Brain microvascular endothelial cell (primary cell): ENCODE results near the gene SLC13A4.
"Not testable (repeated sequence)": the region's sequence is repeated elsewhere in the genome, so short reads cannot be mapped to it uniquely, and the experiment has no call there.

Experiments used
- DNase-seq: peaks from one replicate; pipeline ENCODE4 v3.0.0-alpha.2; 2020
- H3K27ac ChIP-seq: fragments of 250-450 bp; sonication (Bioruptor Pico); 2 replicates; pipeline ENCODE4 v1.5.1; 2020; ENCODE audit warnings: mild to moderate bottlenecking, moderate library complexity
- H3K27me3 ChIP-seq: fragments of 250-450 bp; sonication (Bioruptor Pico); replicated peaks from 2 replicates; pipeline ENCODE4 v1.5.1; 2020; ENCODE audit warnings: mild to moderate bottlenecking
- H3K36me3 ChIP-seq: fragments of 250-450 bp; sonication (Bioruptor Pico); replicated peaks from 2 replicates; pipeline ENCODE4 v1.5.1; 2020; ENCODE audit warnings: mild to moderate bottlenecking
- H3K4me3 ChIP-seq: 2 replicates; pipeline ENCODE4 v1.5.1; 2011; ENCODE audit warnings: low read depth, mild to moderate bottlenecking, control low read depth, low read length, moderate library complexity
- in situ Hi-C: cut with HindIII; loops from 2 replicates; pipeline ENCODE4 v1.10.0; 2017; ENCODE audit warnings: low sequenced_read_pairs, low pct_ligation_motif_present
- TF ChIP-seq, protein P1 (sequence below): IDR thresholded peaks from 2 replicates; pipeline ENCODE4 v1.5.1; 2011; ENCODE audit warnings: low read depth, mild to moderate bottlenecking, moderate library complexity, low read length, control low read depth, inconsistent platforms; ENCODE audit errors: missing control alignments

Gene SLC13A4

DNA sequence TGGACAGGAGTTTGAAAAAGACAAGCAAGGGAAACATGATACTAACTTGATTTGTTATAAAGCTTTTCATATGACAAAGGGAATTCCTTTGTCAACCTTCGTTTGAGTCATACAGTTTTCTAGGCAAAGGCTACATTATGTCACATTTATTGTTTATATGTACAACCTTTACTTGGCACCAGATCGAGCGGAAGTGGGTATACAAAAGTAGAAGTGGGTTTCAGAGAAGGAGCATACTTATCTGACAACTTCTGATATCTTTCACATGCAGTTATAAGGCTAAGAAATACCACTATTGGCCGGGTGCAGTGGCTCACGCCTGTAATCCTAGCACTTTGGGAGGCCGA is 54.7 kb downstream of the SLC13A4 start:
- in situ Hi-C loops: no loop called here
- DNase-seq: no peak
- H3K27me3 ChIP-seq: no peaks in the 10 kb centered on the region
- peaks cover 9% of the 10 kb centered on the region for H3K36me3 ChIP-seq
- no peak overlapping the region for H3K4me3 ChIP-seq
- H3K27ac ChIP-seq: peak overlapping the region; percentile 68
- TF ChIP-seq, protein P1, sequence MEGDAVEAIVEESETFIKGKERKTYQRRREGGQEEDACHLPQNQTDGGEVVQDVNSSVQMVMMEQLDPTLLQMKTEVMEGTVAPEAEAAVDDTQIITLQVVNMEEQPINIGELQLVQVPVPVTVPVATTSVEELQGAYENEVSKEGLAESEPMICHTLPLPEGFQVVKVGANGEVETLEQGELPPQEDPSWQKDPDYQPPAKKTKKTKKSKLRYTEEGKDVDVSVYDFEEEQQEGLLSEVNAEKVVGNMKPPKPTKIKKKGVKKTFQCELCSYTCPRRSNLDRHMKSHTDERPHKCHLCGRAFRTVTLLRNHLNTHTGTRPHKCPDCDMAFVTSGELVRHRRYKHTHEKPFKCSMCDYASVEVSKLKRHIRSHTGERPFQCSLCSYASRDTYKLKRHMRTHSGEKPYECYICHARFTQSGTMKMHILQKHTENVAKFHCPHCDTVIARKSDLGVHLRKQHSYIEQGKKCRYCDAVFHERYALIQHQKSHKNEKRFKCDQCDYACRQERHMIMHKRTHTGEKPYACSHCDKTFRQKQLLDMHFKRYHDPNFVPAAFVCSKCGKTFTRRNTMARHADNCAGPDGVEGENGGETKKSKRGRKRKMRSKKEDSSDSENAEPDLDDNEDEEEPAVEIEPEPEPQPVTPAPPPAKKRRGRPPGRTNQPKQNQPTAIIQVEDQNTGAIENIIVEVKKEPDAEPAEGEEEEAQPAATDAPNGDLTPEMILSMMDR: no peak

DNA sequence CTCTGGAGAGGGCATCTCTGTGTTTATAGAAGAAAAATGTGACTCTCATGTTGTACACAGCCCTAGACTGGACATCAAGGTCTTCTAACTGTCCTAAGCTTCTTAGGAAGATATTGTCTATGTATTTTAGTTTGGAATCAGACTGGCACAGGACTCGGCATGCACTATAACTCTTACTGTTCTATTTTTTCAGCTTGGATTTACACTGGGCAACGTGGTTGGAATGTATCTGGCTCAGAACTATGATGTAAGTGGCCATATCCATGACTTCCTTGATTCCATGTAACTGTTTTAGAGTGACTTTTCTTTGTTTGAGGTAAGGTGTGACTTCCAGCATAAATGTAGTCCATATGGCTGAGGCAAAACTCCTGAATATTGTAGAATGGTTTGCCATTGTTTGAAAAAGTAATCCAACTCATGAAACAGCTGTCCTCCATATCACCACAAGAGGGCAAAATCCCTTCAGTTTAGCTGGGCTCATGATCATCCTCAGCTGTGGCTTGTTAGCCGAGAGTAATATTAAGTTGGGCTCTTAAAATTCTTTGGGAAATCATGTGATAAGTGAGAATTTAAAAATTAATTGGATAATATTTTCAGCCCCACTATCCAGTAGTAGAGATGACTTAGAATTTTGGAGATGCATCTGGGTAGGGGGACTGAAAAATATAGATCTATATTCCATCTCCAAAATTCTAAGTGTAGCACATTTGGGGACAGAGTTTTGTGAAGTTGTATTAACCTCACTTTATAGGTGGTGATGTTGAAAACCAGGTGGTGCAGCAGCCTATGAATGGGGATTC is 55.2 kb downstream of the SLC13A4 start:
- DNase-seq: peak; percentile 80
- in situ Hi-C loops: no loop called here
- no peaks in the 10 kb centered on the region for H3K27me3 ChIP-seq
- H3K4me3 ChIP-seq: no peak overlapping the region
- H3K27ac ChIP-seq: peak overlapping the region; percentile 68
- TF ChIP-seq, protein P1: peak; percentile 84
- H3K36me3 ChIP-seq: peaks cover 5% of the 10 kb centered on the region

DNA sequence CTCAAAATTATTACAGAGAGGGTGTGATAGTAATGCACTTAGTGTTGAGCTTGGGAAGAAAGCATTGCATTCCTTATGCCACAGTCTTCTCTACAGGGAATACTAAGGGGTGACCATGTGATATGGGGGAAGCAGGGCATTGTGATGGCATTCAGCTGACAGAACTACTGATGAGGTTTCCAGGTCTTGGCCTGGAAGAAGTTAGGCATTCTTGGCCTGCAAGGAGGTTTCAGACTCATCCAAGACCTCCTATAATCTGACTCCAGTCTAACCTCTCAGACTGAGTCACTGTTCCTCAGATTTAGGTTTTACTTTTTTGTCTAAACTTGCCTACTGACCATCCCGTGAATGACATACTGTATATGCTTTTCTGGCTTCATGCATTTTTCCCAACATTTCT is 57.8 kb downstream of the SLC13A4 start:
- in situ Hi-C loops: no loop called here
- peak overlapping the region; percentile 56 for H3K27ac ChIP-seq
- DNase-seq: peak; percentile 69

DNA sequence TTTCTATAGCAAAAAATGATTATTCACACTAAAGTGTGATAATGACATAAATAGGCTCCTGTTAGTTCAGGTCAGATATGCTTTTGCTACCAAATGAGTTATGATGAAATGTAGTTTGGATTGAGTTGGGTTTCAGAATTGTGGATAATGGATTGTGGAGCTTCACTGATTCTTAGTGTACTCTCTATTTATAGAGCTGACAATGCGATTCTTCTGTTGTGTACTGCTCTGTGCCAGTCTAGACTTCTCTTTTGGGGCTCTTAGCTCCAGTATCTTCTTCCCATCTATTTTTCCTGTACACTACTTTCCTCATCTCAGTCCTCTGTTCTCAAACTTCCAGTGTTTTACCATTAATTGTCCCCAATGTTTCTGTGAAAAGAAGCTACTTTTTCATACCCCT is 58.2 kb downstream of the SLC13A4 start:
- no peaks in the 10 kb centered on the region for H3K27me3 ChIP-seq
- no peak overlapping the region for H3K4me3 ChIP-seq
- no peaks in the 10 kb centered on the region for H3K36me3 ChIP-seq
- DNase-seq: no peak
- in situ Hi-C loops: no loop called here
- TF ChIP-seq, protein P1: no peak
- peak overlapping the region; percentile 56 for H3K27ac ChIP-seq

More for the DNA sequence above, 57.8 kb downstream of the SLC13A4 start:
- Histone ChIP-seq H3K36me3 (no peaks in the 10 kb centered on the region), H3K27me3 (no peaks in the 10 kb centered on the region), H3K4me3 (no peak overlapping the region)
- TF ChIP-seq, protein P1: no peak

DNA sequence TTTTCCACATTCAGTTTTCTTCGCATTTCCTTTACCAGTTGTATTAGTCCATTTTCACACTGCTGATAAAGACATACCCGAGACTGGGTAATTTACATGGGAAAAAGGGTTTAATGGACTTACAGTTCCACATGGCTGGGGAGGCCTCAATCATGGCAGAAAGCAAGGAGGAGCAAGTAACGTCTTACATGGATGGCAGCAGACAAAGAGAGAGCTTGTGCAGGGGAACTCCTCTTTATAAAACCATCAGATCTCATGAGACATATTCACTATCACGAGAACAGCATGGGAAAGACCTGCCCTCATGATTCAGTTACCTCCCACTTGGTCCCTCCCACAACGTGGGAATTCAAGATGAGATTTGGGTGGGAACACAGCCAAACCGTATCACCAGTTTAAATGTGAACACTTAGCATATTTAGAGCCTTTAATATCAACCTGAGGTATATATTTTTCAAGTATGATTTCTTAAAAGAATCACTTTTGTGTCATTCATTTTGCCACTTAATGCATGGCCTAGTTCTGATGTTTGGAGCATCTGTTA is 59.1 kb downstream of the SLC13A4 start:
- in situ Hi-C loops, H3K36me3 ChIP-seq, DNase-seq, H3K27me3 ChIP-seq, H3K4me3 ChIP-seq: not testable (repeated sequence)
- peak overlapping the region; percentile 13 for H3K27ac ChIP-seq

DNA sequence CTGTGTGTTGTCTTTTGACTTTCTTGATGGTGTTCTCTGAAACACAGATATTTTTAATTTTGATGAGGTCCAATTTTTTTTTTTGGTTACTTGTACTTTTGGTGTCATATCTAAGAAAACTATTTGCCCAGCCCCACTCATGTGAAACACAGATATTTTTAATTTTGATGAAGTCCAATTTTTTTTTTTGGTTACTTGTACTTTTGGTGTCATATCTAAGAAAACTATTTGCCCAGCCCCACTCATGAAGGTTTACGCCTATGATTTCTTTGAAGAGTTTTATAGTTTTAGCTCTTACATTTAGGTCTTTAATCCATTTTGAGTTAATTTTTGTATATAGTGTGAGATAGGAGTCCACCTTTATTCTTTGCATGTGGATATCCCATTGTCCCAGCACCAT is 60.4 kb downstream of the SLC13A4 start:
- H3K27ac ChIP-seq, DNase-seq, H3K27me3 ChIP-seq, in situ Hi-C loops, H3K4me3 ChIP-seq, H3K36me3 ChIP-seq: not testable (repeated sequence)

DNA sequence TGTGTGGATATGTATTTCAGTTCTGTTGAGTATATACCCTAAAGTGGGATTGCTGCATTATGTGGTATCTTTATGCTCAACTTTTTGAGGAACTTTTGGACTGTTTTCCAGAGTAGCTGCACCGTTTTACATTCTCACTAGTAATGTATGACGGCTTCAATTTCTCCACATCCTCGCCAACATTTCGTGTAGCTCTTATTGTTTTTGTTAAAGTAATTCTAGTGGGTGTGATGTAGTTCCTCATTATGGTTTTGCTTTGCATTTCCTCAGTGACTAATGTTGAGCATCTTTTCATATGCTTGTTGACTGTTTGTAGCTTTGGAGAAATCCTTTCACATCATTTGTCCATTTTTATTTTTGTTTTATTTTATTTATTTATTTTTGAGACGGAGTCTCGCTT is 61.1 kb downstream of the SLC13A4 start:
- in situ Hi-C loops: no loop called here

More for the DNA sequence above, 61.1 kb downstream of the SLC13A4 start:
- H3K4me3 ChIP-seq: no peak overlapping the region
- TF ChIP-seq, protein P1: no peak
- no peak for DNase-seq
- H3K27me3 ChIP-seq: no peaks in the 10 kb centered on the region
- no peaks in the 10 kb centered on the region for H3K36me3 ChIP-seq
- H3K27ac ChIP-seq: no peak overlapping the region
